Measurements from ENCODE around the gene ZRSR2. TPM values are rescaled to one million over a fixed set of nuclear protein-coding genes. Genes with fewer than 3 reads are reported as not detected.
A peak's percentile ranks its signal among the peaks of the same experiment; 100 is the strongest.
"Not testable (repeated sequence)": the region's sequence is repeated elsewhere in the genome, so short reads cannot be mapped to it uniquely, and the experiment has no call there.

Gene ZRSR2
- total RNA-seq: 2.0 and 2.2 TPM in 2 replicates

GRCh38 chrX:15789979-15790768 is at the start of gene ZRSR2:
Gene ZRSR2, plus strand, starts transcription at chrX:15790484. Its CDS starts 12 bp downstream, at chrX:15790496.
- peak; percentile 72 to 79 for DNase-seq (ENCODE audit: low read depth in 2 of 2)

- DNase-seq (ENCODE audit: low read depth in 2 of 2): no peak
These were observed 46.0 kb upstream of the ZRSR2 start for GRCh38 chrX:15744181-15744867.

GRCh38 chrX:15745179-15745578 is 45.1 kb upstream of the ZRSR2 start:
- no peak for DNase-seq (ENCODE audit: low read depth in 2 of 2)

GRCh38 chrX:15746651-15747050 is 43.6 kb upstream of the ZRSR2 start:
- not testable (repeated sequence) for DNase-seq (ENCODE audit: low read depth in 2 of 2)

- no peak for DNase-seq (ENCODE audit: low read depth in 2 of 2)
These were observed 42.6 kb upstream of the ZRSR2 start for GRCh38 chrX:15747626-15748173.

GRCh38 chrX:15748841-15749240 is 41.4 kb upstream of the ZRSR2 start:
- no peak for DNase-seq (ENCODE audit: low read depth in 2 of 2)

GRCh38 chrX:15749642-15750610 is 40.4 kb upstream of the ZRSR2 start:
- DNase-seq (ENCODE audit: low read depth in 2 of 2): peak in 1 of 2 donors; percentile 64

GRCh38 chrX:15750611-15751154 is 39.6 kb upstream of the ZRSR2 start:
- DNase-seq (ENCODE audit: low read depth in 2 of 2): peak; percentile 9 to 12

- peak; percentile 76 for DNase-seq (ENCODE audit: low read depth in 2 of 2)
These were observed 39.0 kb upstream of the ZRSR2 start for GRCh38 chrX:15751155-15751819.

GRCh38 chrX:15755091-15755490 is 35.2 kb upstream of the ZRSR2 start:
- DNase-seq (ENCODE audit: low read depth in 2 of 2): no peak

- no peak for DNase-seq (ENCODE audit: low read depth in 2 of 2)
These were observed 32.1 kb upstream of the ZRSR2 start for GRCh38 chrX:15758140-15758539.

GRCh38 chrX:15759886-15760285 is 30.4 kb upstream of the ZRSR2 start:
- not testable (repeated sequence) for DNase-seq (ENCODE audit: low read depth in 2 of 2)

GRCh38 chrX:15761564-15762191 is 28.6 kb upstream of the ZRSR2 start:
- peak; percentile 41 to 60 for DNase-seq (ENCODE audit: low read depth in 2 of 2)

GRCh38 chrX:15769300-15769954 is 20.9 kb upstream of the ZRSR2 start:
- DNase-seq (ENCODE audit: low read depth in 2 of 2): no peak

GRCh38 chrX:15781961-15782699 is 8.2 kb upstream of the ZRSR2 start:
- no peak for DNase-seq (ENCODE audit: low read depth in 2 of 2)

- peak; percentile 2 to 92 for DNase-seq (ENCODE audit: low read depth in 2 of 2)
These were observed 5.0 kb upstream of the ZRSR2 start for GRCh38 chrX:15785176-15785750.

- no peak for DNase-seq (ENCODE audit: low read depth in 2 of 2)
These were observed 3.4 kb upstream of the ZRSR2 start for GRCh38 chrX:15786915-15787314.

- DNase-seq (ENCODE audit: low read depth in 2 of 2): peak; percentile 3 to 25
These were observed 546 bp downstream of the ZRSR2 start for GRCh38 chrX:15790769-15791290.
